ENCODE measurements around the gene TMEM200B. TPM values are rescaled to one million over a fixed set of nuclear protein-coding genes. Genes with fewer than 3 reads are reported as not detected.
A peak's percentile ranks its signal among the peaks of the same experiment; 100 is the strongest.

TMEM200B gene
- 1 to 10 TPM; 1.7 to 4.8 TPM for total RNA-seq

GRCh38 chr1:29123887-29124365 lies at the start of gene TMEM200B:
TMEM200B (minus strand) TSS chr1:29123903; CDS start chr1:29121828, 2,075 bp downstream.
- Histone ChIP-seq H3K27ac (peak within 1 kb of the TSS; percentile 90), H3K9me3 (no peaks in the 10 kb centered on the region), H3K36me3 (no peaks in the 10 kb centered on the region), H3K27me3 (peaks cover 0 to 14% of the 10 kb centered on the region in 2 donors), H3K4me3 (peak within 1 kb of the TSS; percentile 53 to 79), H3K4me1 (peaks cover 0 to 41% of the 10 kb centered on the region in 2 donors)
- no peak for DNase-seq (ENCODE audit: low spot score)
- no peak for TF ChIP-seq CTCF (IDR thresholded peaks at IDR 0.05)

- Histone ChIP-seq H3K4me1 (peaks cover 0 to 47% of the 10 kb centered on the region in 2 donors), H3K9me3 (no peaks in the 10 kb centered on the region), H3K27me3 (no peaks in the 10 kb centered on the region), H3K27ac (no peak overlapping the region), H3K36me3 (peaks cover 13% of the 10 kb centered on the region), H3K4me3 (no peak overlapping the region)
- no peak for DNase-seq (ENCODE audit: low spot score)
- no peak for TF ChIP-seq CTCF (IDR thresholded peaks at IDR 0.05)
Measured at GRCh38 chr1:29172415-29172939, 48.8 kb upstream of the TMEM200B start.

GRCh38 chr1:29171521-29171920 lies 47.8 kb upstream of the TMEM200B start:
- Histone ChIP-seq H3K4me3 (no peak overlapping the region), H3K4me1 (peaks cover 0 to 43% of the 10 kb centered on the region in 2 donors), H3K27me3 (no peaks in the 10 kb centered on the region), H3K27ac (no peak overlapping the region), H3K36me3 (peaks cover 22% of the 10 kb centered on the region), H3K9me3 (no peaks in the 10 kb centered on the region)
- TF ChIP-seq CTCF (IDR thresholded peaks at IDR 0.05): no peak
- DNase-seq (ENCODE audit: low spot score): no peak

- no peaks in the 10 kb centered on the region for H3K27me3 ChIP-seq
- no peaks in the 10 kb centered on the region for H3K9me3 ChIP-seq
- TF ChIP-seq CTCF (IDR thresholded peaks at IDR 0.05): no peak
- H3K27ac ChIP-seq: no peak overlapping the region
- H3K36me3 ChIP-seq: peaks cover 26% of the 10 kb centered on the region
- H3K4me3 ChIP-seq: no peak overlapping the region
- DNase-seq (ENCODE audit: low spot score): no peak
- H3K4me1 ChIP-seq: peaks cover 0 to 42% of the 10 kb centered on the region in 2 donors
Measured at GRCh38 chr1:29171089-29171488, 47.4 kb upstream of the TMEM200B start.

- peaks cover 37% of the 10 kb centered on the region for H3K36me3 ChIP-seq
- TF ChIP-seq CTCF (IDR thresholded peaks at IDR 0.05): no peak
- H3K9me3 ChIP-seq: no peaks in the 10 kb centered on the region
- H3K4me3 ChIP-seq: no peak overlapping the region
- H3K4me1 ChIP-seq: peaks cover 0 to 37% of the 10 kb centered on the region in 2 donors
- H3K27ac ChIP-seq: no peak overlapping the region
- DNase-seq (ENCODE audit: low spot score): no peak
- no peaks in the 10 kb centered on the region for H3K27me3 ChIP-seq
Measured at GRCh38 chr1:29169976-29170375, 46.3 kb upstream of the TMEM200B start.

GRCh38 chr1:29167904-29168303 lies 44.2 kb upstream of the TMEM200B start:
- Histone ChIP-seq H3K36me3 (peaks cover 46% of the 10 kb centered on the region), H3K4me1 (peaks cover 0 to 43% of the 10 kb centered on the region in 2 donors), H3K9me3 (no peaks in the 10 kb centered on the region), H3K27ac (no peak overlapping the region), H3K4me3 (no peak overlapping the region), H3K27me3 (no peaks in the 10 kb centered on the region)
- TF ChIP-seq CTCF (IDR thresholded peaks at IDR 0.05): no peak
- DNase-seq (ENCODE audit: low spot score): no peak

Data from right atrium auricular region (tissue), 2 donors.